Right lobe of liver (tissue), 4 donors: ENCODE results near the gene ITPR2.

Experiments used
- CTCF ChIP-seq, 4 donors: fragments of 200-600 bp in 3 of 4; fragments of 450-650 bp in 1 of 4; IDR thresholded peaks; one replicate each; pipeline versions ENCODE4 v1.5.1 to v1.8.0; 2016 to 2022; ENCODE audit warnings: antibody characterized with exemption in 4 of 4, mild to moderate bottlenecking in 2 of 4
- POLR2A ChIP-seq: fragments of 450-650 bp; IDR thresholded peaks from one replicate; pipeline ENCODE4 v1.6.1; 2017; ENCODE audit warnings: antibody characterized with exemption, mild to moderate bottlenecking
- donor health status: DM: no; HTN: no; CAD: no.
- donor health status: DM: no; HTN: no; CAD: no.
- donor health status: DM: no; HTN: yes; CAD: no.

GRCh38 chr12:26768611-26769603 is 64.1 kb downstream of the ITPR2 start:
- TF ChIP-seq CTCF (IDR thresholded peaks at IDR 0.05): no peak
- TF ChIP-seq POLR2A: no peak
